GM23248 (cell line): ENCODE results near the gene DOK6.

Source experiments
- EZH2 ChIP-seq: fragments of 200-600 bp; sonication (generic); IDR thresholded peaks from 2 replicates; pipeline ENCODE4 v1.6.1; 2018; ENCODE audit warnings: antibody characterized with exemption, mild to moderate bottlenecking; ENCODE audit not compliant: insufficient read depth, poor library complexity, severe bottlenecking
- EZH2phosphoT487 ChIP-seq: fragments of 200-600 bp; sonication (generic); IDR thresholded peaks from 2 replicates; pipeline ENCODE4 v1.6.1; 2018; ENCODE audit warnings: antibody characterized with exemption, moderate library complexity, mild to moderate bottlenecking, low read depth; ENCODE audit not compliant: insufficient read depth

DNA sequence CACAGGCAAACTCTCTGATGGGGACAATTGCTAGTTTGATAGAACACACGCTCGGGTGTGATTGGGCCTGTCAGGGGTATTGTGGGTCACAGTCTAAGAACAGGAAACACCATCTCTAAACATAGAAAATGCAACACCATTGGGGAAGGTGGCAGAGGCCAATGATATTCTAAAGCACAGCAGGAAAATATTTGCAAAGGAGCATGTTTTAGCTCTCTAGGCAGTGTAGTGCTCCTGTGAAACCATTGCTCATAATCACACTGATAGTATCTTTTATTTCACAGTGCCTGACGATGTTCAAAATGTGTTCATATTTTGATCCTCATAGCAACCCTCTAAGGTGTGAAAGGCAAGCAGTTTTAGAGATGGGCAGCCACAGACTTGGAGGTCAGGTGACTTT lies 322.7 kb downstream of the DOK6 start:
- TF ChIP-seq EZH2 (no peak), EZH2phosphoT487 (no peak)
